Tongue (tissue), 2 donors: ENCODE data around the gene PIBF1. TPM values are rescaled to one million over a fixed set of nuclear protein-coding genes. Genes with fewer than 3 reads are reported as not detected.
"Not testable (repeated sequence)": the region's sequence is repeated elsewhere in the genome, so short reads cannot be mapped to it uniquely, and the experiment has no call there.

Experiments
- DNase-seq: peaks from one replicate; pipeline ENCODE4 v3.0.0-alpha.2; 2015
- total RNA-seq: library from RNA; depleted of rRNA; stranded (reverse); fragments of >200 nt; gene quantifications from one replicate; pipeline ENCODE4 v1.2.3, GENCODE V29; 2014

The PIBF1 gene
- total RNA-seq, 1 donor from 2014 or later, result 55.2 TPM

- DNase-seq, result no peak
Measured at GRCh38 chr13:73025217-73026012, 243.5 kb downstream of the PIBF1 start.

- DNase-seq, result no peak
Measured at GRCh38 chr13:73034901-73035300, 253.0 kb downstream of the PIBF1 start.

- DNase-seq, result peak; percentile 58
Measured at GRCh38 chr13:73035660-73036059, 253.7 kb downstream of the PIBF1 start.

- DNase-seq, result peak; percentile 22
Measured at GRCh38 chr13:73036566-73036965, 254.6 kb downstream of the PIBF1 start.

- DNase-seq, result no peak
Measured at GRCh38 chr13:73038064-73038463, 256.1 kb downstream of the PIBF1 start.

- DNase-seq, result no peak
Measured at GRCh38 chr13:73039201-73040108, 257.5 kb downstream of the PIBF1 start.

GRCh38 chr13:73040484-73040883 is 258.6 kb downstream of the PIBF1 start:
- DNase-seq, result no peak

GRCh38 chr13:73040968-73041596 is 259.1 kb downstream of the PIBF1 start:
- no peak for DNase-seq

GRCh38 chr13:73045031-73045430 is 263.1 kb downstream of the PIBF1 start:
- no peak for DNase-seq

- DNase-seq, result not testable (repeated sequence)
Measured at GRCh38 chr13:73048615-73049014, 266.7 kb downstream of the PIBF1 start.

GRCh38 chr13:73054712-73055111 is 272.8 kb downstream of the PIBF1 start:
- DNase-seq, result no peak

GRCh38 chr13:73055813-73056564 is 274.1 kb downstream of the PIBF1 start:
- DNase-seq, result peak; percentile 38

GRCh38 chr13:73056565-73056962 is 274.6 kb downstream of the PIBF1 start:
- DNase-seq, result no peak

GRCh38 chr13:73057284-73058063 is 275.5 kb downstream of the PIBF1 start:
- DNase-seq, result no peak

GRCh38 chr13:73058064-73058313 is 276.1 kb downstream of the PIBF1 start:
- DNase-seq, result no peak

- DNase-seq, result no peak
Measured at GRCh38 chr13:73058432-73058735, 276.5 kb downstream of the PIBF1 start.

GRCh38 chr13:73058736-73059459 is 277.0 kb downstream of the PIBF1 start, which contains the start of gene KLF5:
TSS of gene KLF5 (plus strand) at chr13:73059005. CDS start at chr13:73059328, 323 bp downstream.
- peak; percentile 98 for DNase-seq

GRCh38 chr13:73059460-73060250 is 277.7 kb downstream of the PIBF1 start:
- peak; percentile 80 for DNase-seq

GRCh38 chr13:73060251-73061160 is 278.6 kb downstream of the PIBF1 start:
- DNase-seq, result peak; percentile 90
